CD4-positive, alpha-beta T cell treated with Interleukin-17A for 1 hour (primary cell): Measurements from ENCODE around the gene CDKAL1.

Experiments
- DNase-seq: peaks from one replicate; pipeline ENCODE4 v3.0.0-alpha.2; 2020

CDKAL1 gene

DNA sequence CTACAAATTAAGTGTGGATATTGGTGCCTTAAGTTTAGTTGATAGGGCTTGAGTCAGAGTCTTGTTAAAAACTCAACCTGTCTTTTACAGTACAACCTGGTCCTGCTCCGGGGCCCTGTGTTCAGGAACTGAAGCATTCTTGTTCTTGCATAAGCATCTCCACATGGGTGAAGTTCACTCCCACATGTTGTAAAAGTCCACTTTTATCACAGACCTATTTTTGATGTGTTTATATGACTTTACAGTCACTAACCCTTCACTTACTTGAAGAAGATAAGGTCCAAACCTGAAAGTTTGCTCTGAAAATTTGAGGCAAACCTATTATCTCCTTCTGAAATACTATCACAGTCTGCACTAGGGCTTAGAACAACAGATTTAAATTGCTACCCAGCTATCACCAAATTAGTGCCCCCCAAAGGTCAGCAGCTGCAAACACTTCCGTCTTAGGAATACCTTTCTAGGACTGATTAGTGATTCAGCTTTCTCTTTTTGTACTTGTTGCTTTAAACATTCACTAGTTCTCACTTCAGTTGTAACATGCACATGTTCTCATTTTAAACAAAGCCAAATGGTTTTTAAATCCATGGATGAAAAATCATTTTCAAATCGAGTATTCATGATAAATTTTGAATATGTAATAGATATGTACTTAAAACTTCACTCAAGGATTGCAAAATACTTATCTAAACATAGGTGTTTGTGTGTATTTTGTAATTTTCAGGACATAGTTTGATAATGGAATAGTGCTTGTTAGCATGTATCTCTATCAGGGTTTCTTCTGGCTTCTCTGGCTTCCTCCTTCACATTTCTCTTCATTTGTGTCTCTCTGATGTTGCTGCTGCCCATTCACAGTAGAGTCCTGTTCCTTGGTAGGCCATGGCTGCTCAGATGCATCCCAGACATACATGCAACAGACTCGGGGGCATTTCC is 589.5 kb downstream of the CDKAL1 start:
- no peak for DNase-seq

- no peak for DNase-seq
Observed at GRCh38 chr6:21128601-21129000, 594.3 kb downstream of the CDKAL1 start.

- no peak for DNase-seq
Observed at GRCh38 chr6:21131406-21131805, 597.1 kb downstream of the CDKAL1 start.

DNA sequence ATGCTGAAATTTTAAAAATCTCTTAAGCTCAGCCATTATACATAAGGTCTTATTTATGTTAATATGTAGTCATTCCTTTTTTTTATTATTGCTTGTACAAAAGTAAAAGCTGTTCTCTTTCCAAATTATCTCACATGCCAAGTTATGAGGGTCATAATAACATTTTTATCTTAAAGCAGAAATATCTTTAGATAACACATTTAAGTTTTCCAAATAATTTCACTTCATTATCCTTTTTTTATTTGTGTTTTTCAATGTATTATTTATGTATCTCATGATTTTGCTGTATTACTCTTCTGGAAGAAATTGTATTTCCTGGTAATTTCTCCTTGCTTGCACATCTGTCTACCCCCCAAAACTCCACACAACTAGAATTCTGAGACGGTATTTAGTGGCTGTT is 598.2 kb downstream of the CDKAL1 start:
- DNase-seq = no peak

- no peak for DNase-seq
Observed at GRCh38 chr6:21132856-21133838, 598.9 kb downstream of the CDKAL1 start.

DNA sequence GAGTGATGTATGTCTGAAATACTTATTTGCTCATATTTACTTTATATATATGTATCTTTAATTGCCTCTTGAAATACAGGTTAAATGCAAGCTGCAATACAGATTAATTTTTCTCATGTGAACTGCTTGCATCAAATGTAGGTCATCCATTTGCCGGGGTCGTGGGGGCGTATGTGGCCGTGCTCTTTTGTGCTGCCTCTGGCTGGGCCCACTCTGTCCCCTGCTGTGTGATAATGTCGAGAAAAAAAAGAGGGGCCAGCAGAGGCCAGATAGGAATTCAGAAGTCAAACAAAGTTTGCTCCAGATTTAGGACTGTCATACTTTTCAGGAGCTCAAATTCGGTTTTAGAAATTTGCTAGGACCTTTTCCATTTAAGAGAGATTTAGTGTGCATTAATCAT is 599.6 kb downstream of the CDKAL1 start:
- no peak for DNase-seq

GRCh38 chr6:21134356-21134755 is 600.1 kb downstream of the CDKAL1 start:
- DNase-seq = no peak

DNA sequence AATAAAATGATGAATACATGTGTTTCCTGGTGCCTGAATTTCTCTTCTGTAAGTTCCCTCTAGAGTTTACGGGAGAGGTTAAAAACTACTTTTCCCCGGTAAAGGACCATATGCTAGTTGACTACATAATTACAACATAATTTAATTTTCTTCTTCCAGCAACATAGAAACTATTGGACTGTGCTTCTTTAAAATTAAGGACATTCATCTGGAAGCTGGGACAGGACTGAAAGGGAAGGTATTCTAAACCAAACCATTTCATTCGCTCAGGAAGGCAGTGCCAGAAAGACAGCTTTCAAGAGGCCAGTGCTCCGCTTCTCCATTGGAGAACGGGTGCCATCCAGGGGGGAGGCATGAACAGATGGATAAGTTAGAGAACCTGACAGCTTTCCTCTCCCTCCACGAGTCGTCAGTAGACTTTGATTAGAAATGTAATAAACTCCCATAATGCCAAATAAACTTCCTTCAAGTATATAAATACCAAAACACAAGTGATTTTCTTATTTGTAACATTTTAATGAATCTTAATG is 601.3 kb downstream of the CDKAL1 start:
- DNase-seq = no peak

- DNase-seq = no peak
Observed at GRCh38 chr6:21137700-21138335, 603.6 kb downstream of the CDKAL1 start.

- DNase-seq = no peak
Observed at GRCh38 chr6:21138336-21139069, 604.2 kb downstream of the CDKAL1 start.

- DNase-seq = no peak
Observed at GRCh38 chr6:21140966-21141365, 606.7 kb downstream of the CDKAL1 start.

DNA sequence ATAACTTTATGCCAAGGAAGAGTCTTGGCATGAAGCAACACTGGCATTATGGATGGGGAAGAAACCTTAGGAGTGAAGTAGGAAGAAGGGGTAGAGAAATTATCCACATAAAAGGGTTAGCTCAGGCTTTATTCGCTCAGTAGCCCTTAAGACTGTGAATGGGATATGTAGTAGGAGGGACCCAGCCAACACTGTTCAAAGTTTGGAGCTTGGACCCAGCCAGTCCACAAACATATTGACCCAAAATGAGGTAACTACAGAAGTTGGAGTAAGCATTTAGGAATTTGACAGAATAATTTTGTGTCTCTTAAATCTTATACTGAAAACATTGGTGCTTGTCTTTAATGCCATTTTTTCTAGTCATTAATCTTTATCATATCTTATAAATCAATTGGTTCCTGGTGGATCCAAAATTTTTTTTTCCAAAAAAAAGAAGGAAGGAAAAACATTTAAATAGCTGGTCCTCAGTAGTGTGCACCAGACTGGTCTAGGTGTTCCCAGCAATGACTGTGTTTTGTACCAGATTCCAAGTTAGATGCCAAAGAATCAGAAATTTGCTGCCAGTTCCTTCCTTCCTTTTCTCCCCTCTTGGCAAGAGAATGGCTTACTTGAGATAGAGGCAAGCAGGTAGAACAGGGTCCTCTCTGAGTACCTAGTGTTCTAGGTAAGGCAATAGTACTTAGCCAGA is 607.5 kb downstream of the CDKAL1 start:
- DNase-seq = no peak

DNA sequence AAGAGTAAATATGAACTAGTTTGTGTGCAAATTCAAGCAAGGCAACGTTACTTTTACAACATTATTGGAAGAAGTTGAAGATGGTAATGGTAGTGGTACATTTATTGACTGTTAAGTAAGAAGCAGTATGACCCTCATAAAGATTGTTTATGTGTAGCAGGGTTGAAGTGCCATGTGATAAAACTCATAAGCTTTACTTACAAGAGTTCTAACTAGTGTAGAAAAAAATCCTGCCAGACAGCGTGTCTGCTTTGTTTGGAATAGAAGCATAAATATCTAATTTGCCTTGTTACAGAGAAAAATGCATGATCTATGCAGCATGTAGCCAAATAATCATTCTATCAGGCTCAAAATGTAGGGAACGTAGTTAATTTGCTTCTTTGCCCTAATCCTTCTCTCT is 608.5 kb downstream of the CDKAL1 start:
- DNase-seq = no peak

DNA sequence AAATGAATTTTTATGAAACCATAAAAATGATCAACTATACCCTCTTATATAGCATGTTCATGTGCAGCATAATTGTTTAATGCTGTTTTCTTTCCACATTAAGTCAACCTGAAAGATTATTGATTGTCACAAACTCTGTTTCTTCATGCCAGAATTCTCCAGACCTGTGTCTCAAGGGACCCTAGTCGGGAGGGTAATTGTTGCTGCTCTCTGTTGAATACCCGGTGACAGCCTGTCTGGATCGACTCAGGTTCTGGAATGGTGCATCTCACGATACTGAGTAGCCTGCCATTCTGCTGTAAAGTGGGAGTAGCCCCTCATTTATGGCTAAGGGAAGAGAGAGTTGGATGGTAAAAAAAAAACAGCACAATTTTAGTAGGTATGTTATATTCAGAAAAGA is 609.4 kb downstream of the CDKAL1 start:
- no peak for DNase-seq

GRCh38 chr6:21144928-21145327 is 610.7 kb downstream of the CDKAL1 start:
- DNase-seq = no peak

DNA sequence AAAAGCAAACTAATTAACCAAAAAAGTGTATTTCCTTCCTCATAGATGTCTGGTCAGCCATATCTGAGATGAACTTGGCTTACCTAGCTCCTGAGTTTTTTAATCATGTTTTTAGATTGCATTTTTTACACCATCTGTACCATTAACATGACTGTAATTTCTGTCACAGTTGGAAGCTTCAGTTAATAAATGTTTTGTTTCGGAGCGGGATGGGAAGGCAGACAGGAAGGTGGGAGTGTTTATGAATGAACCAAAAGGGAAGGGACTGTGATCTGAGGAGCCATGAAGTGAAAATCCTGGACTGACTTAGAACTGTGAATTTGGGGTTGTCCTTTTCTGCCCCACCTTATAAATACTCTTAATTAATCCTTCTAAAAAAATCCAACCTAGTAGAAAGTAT is 613.7 kb downstream of the CDKAL1 start:
- DNase-seq = no peak

DNA sequence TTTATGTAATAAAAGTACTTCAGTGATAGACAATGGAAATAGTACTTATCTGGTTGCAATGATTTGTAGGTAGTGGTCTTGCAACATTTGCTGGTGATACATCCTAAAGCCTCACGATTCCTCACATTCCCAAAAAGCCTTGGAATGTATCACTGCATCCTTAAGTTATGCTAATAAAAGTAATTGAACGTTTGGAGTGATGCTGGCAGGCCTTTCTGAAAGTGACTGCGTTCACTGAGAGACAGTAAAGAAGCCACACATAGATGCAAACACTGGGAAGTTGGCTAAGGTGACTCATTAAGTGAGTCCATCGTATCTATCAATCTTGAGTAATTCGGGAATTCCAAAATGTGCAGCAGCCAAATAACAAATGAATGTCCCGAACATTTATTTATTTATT is 615.2 kb downstream of the CDKAL1 start:
- DNase-seq = no peak

DNA sequence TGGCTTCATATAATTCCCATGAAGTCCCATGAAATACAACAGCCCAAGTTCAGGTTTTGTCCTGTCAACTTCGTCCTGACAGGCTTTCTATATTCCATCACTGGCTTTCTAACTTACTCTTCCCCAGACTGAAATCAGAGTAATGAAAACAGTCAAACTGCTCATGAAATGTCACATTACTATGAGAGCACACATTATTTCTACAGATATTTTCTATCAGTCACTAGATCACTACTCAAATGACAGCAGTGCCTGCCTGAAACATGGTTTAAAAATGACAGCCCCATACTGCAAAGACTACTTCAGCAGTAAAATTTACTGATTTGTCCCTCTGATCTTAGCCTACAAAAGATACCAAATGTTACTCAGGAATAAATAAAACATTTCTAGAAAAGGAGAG is 616.4 kb downstream of the CDKAL1 start:
- no peak for DNase-seq

DNA sequence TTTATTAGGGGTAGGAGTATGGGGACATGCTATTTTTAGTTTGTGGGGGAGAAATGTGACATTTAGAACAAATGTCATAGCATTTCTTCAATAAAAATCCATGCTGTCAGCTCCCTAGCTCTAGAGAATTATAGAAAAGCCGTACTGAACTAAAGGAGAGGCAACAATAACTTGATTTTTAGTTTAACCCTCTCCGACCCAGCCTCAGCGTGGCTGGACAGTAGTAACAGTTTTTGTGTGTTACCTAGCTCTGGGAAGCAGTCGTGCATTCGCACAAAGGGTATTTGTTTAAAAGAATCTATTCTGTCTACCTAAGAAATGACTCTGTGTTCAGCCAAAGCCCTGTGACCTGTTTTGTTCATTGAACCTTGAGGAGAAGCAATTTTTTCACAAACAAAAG is 616.9 kb downstream of the CDKAL1 start:
- DNase-seq = no peak

- no peak for DNase-seq
Observed at GRCh38 chr6:21151530-21151929, 617.3 kb downstream of the CDKAL1 start.

DNA sequence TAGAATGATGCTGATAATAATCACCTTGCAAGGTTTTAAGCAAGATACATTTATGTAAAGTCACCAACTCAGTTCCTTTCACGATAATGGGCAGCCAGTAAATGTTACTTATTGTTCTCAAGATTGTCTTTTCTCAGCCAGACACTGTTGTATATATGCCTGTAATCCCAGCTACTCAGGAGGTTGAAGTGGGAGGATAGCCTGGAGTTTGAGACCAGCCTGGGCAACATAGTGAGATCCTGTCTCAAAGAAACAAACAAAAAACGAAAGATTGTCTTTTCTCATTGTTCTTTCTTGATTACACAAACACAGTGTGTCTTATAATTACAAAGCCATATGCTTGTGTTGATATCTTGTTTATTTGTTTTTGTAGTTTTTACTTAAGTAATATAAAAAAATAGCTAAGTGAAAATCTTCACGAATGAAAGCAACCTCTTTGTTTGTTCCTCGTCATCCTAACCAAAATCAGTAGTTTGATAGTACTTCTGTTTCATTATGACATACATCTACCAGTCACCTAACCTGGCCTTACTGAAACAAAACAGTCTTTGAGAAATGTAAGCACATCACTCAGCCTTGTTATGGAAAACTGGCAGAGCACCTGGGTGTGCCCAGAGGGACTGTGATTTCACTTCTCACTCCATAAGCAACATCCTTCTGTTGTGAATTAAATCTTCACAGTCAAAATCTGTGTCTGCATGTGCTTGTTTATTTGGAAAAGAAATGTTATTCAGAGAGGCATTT is 623.1 kb downstream of the CDKAL1 start:
- DNase-seq = no peak
